SK-N-SH treated with all-trans-retinoic acid at 6 μM for 48 hours (cell line): Measurements from ENCODE around the gene UBE2R2.

ENCODE experiments used
- CSDC2 ChIP-seq: fragments of 250-450 bp; sonication (Bioruptor Pico); IDR thresholded peaks from 2 replicates; pipeline ENCODE4 v1.5.0; 2020; ENCODE audit warnings: mild to moderate bottlenecking, moderate library complexity
- ESRRG ChIP-seq: fragments of 250-450 bp; sonication (Bioruptor Pico); IDR thresholded peaks from 2 replicates; pipeline ENCODE4 v1.6.1; 2021; ENCODE audit warnings: mild to moderate bottlenecking
- ZC3H10 ChIP-seq: fragments of 250-450 bp; sonication (Bioruptor Pico); IDR thresholded peaks from 2 replicates; pipeline ENCODE4 v1.5.1; 2021; ENCODE audit warnings: mild to moderate bottlenecking, moderate library complexity
- TF ChIP-seq, protein P1 (sequence below): fragments of 250-450 bp; sonication (Bioruptor Pico); IDR thresholded peaks from 2 replicates; pipeline ENCODE4 v1.5.1; 2021; ENCODE audit warnings: mild to moderate bottlenecking, moderate library complexity
- TF ChIP-seq, protein P2 (sequence below): fragments of 250-450 bp; sonication (Bioruptor Pico); IDR thresholded peaks from 2 replicates; pipeline ENCODE4 v1.8.0; 2021; ENCODE audit warnings: low read depth, mild to moderate bottlenecking, moderate library complexity, borderline replicate concordance
- TF ChIP-seq, protein P3 (sequence below): fragments of 250-450 bp; sonication (Bioruptor Pico); IDR thresholded peaks from 2 replicates; pipeline ENCODE4 v1.5.1; 2020; ENCODE audit warnings: low read depth, mild to moderate bottlenecking, moderate library complexity

DNA sequence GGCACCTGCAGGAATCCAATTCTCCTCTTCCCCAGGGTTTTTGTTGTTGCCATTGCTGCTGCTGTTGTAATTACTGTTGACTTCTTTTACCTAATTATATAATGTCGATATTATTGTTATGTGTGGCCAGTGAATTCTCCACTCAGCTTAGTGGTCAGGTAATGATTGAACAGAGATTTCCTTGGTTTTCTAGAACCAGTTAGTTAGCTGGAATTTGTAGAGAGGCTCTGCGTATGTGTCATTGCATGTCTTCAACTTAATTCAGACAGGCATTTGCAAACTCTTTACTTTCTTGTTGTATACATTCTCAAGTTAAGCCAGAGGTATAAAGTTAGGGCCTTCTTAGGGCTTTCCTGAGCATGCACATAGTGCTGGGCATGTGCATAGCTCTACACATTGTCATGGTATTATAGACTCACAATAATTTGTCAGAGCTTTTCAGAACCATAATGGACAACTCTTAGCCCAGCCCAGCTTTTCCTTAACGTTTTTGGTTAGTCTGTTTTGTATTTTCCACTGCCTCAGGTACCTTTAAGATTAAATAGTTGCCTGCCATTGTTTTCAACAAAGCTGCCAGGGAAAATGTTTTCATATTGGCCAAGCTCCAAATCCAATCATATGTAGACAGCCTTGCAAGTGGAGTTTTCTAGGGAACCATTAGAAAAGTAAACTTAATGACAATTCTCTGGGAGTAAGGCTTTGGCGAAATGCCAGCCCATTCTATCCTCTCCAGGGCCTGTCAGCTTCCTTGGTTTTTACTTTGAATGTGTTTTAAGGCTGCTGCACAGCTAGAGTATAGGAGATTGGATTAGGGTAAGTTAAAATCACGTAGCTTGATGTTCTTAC, 68.1 kb downstream of the UBE2R2 start:
- TF ChIP-seq ESRRG (CRISPR knock-in tag) (no peak), ZC3H10 (no peak), CSDC2 (CRISPR knock-in tag) (no peak)
- TF ChIP-seq, protein P1, sequence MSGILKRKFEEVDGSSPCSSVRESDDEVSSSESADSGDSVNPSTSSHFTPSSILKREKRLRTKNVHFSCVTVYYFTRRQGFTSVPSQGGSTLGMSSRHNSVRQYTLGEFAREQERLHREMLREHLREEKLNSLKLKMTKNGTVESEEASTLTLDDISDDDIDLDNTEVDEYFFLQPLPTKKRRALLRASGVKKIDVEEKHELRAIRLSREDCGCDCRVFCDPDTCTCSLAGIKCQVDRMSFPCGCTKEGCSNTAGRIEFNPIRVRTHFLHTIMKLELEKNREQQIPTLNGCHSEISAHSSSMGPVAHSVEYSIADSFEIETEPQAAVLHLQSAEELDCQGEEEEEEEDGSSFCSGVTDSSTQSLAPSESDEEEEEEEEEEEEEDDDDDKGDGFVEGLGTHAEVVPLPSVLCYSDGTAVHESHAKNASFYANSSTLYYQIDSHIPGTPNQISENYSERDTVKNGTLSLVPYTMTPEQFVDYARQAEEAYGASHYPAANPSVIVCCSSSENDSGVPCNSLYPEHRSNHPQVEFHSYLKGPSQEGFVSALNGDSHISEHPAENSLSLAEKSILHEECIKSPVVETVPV (CRISPR knock-in tag), result no peak
- TF ChIP-seq, protein P2, sequence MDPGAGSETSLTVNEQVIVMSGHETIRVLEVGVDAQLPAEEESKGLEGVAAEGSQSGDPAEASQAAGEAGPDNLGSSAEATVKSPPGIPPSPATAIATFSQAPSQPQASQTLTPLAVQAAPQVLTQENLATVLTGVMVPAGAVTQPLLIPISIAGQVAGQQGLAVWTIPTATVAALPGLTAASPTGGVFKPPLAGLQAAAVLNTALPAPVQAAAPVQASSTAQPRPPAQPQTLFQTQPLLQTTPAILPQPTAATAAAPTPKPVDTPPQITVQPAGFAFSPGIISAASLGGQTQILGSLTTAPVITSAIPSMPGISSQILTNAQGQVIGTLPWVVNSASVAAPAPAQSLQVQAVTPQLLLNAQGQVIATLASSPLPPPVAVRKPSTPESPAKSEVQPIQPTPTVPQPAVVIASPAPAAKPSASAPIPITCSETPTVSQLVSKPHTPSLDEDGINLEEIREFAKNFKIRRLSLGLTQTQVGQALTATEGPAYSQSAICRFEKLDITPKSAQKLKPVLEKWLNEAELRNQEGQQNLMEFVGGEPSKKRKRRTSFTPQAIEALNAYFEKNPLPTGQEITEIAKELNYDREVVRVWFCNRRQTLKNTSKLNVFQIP, result no peak
- TF ChIP-seq, protein P3, sequence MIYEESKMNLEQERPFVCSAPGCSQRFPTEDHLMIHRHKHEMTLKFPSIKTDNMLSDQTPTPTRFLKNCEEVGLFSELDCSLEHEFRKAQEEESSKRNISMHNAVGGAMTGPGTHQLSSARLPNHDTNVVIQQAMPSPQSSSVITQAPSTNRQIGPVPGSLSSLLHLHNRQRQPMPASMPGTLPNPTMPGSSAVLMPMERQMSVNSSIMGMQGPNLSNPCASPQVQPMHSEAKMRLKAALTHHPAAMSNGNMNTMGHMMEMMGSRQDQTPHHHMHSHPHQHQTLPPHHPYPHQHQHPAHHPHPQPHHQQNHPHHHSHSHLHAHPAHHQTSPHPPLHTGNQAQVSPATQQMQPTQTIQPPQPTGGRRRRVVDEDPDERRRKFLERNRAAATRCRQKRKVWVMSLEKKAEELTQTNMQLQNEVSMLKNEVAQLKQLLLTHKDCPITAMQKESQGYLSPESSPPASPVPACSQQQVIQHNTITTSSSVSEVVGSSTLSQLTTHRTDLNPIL (CRISPR knock-in tag), result no peak
